ENCODE results near the gene LHPP.

The LHPP gene

GRCh38 chr10:124520558-124521428, 59.2 kb downstream of the LHPP start:
- Histone ChIP-seq H3K4me2 (no peak overlapping the region), H3K27ac (no peak overlapping the region), H4K20me1 (ENCODE audit: insufficient read depth) (no peaks in the 10 kb centered on the region), H3K36me3 (ENCODE audit: insufficient read depth) (no peaks in the 10 kb centered on the region), H3K9ac (no peak overlapping the region), H3K79me2 (ENCODE audit: insufficient read depth, low read depth) (no peaks in the 10 kb centered on the region), H2AFZ (ENCODE audit: low read depth) (no peak overlapping the region), H3K4me3 (IDR thresholded peaks at IDR 0.05; ENCODE audit: insufficient read depth, low read depth, low read length) (no peak overlapping the region), H3K27me3 (ENCODE audit: insufficient read depth, low read depth) (no peaks in the 10 kb centered on the region), H3K4me1 (ENCODE audit: low read depth, poor library complexity, severe bottlenecking) (no peaks in the 10 kb centered on the region)
- TF ChIP-seq CTCF (conservative IDR thresholded peaks at IDR 0.05; ENCODE audit: low read depth, low read length), result no peak

GRCh38 chr10:124521429-124521871, 59.8 kb downstream of the LHPP start:
- H3K4me3 ChIP-seq (IDR thresholded peaks at IDR 0.05; ENCODE audit: insufficient read depth, low read depth, low read length), result no peak overlapping the region
- no peak overlapping the region for H3K27ac ChIP-seq
- no peaks in the 10 kb centered on the region for H3K27me3 ChIP-seq (ENCODE audit: insufficient read depth, low read depth)
- H3K36me3 ChIP-seq (ENCODE audit: insufficient read depth), result no peaks in the 10 kb centered on the region
- no peak for TF ChIP-seq CTCF (conservative IDR thresholded peaks at IDR 0.05; ENCODE audit: low read depth, low read length)
- H3K79me2 ChIP-seq (ENCODE audit: insufficient read depth, low read depth), result no peaks in the 10 kb centered on the region
- H3K4me2 ChIP-seq, result no peak overlapping the region
- no peaks in the 10 kb centered on the region for H3K4me1 ChIP-seq (ENCODE audit: low read depth, poor library complexity, severe bottlenecking)
- H4K20me1 ChIP-seq (ENCODE audit: insufficient read depth), result no peaks in the 10 kb centered on the region
- H3K9ac ChIP-seq, result no peak overlapping the region
- no peak overlapping the region for H2AFZ ChIP-seq (ENCODE audit: low read depth)

GRCh38 chr10:124522131-124522932, 60.7 kb downstream of the LHPP start:
- no peak overlapping the region for H3K4me3 ChIP-seq (IDR thresholded peaks at IDR 0.05; ENCODE audit: insufficient read depth, low read depth, low read length)
- no peak overlapping the region for H2AFZ ChIP-seq (ENCODE audit: low read depth)
- H3K79me2 ChIP-seq (ENCODE audit: insufficient read depth, low read depth), result no peaks in the 10 kb centered on the region
- H3K4me1 ChIP-seq (ENCODE audit: low read depth, poor library complexity, severe bottlenecking), result no peaks in the 10 kb centered on the region
- H3K9ac ChIP-seq, result no peak overlapping the region
- no peaks in the 10 kb centered on the region for H4K20me1 ChIP-seq (ENCODE audit: insufficient read depth)
- no peak overlapping the region for H3K4me2 ChIP-seq
- no peak for TF ChIP-seq CTCF (conservative IDR thresholded peaks at IDR 0.05; ENCODE audit: low read depth, low read length)
- H3K36me3 ChIP-seq (ENCODE audit: insufficient read depth), result no peaks in the 10 kb centered on the region
- no peak overlapping the region for H3K27ac ChIP-seq
- no peaks in the 10 kb centered on the region for H3K27me3 ChIP-seq (ENCODE audit: insufficient read depth, low read depth)

- H3K9ac ChIP-seq, result no peak overlapping the region
- no peak for TF ChIP-seq CTCF (conservative IDR thresholded peaks at IDR 0.05; ENCODE audit: low read depth, low read length)
- no peak overlapping the region for H2AFZ ChIP-seq (ENCODE audit: low read depth)
- H3K27me3 ChIP-seq (ENCODE audit: insufficient read depth, low read depth), result no peaks in the 10 kb centered on the region
- H3K79me2 ChIP-seq (ENCODE audit: insufficient read depth, low read depth), result no peaks in the 10 kb centered on the region
- H3K36me3 ChIP-seq (ENCODE audit: insufficient read depth), result no peaks in the 10 kb centered on the region
- H3K4me2 ChIP-seq, result no peak overlapping the region
- H3K4me3 ChIP-seq (IDR thresholded peaks at IDR 0.05; ENCODE audit: insufficient read depth, low read depth, low read length), result no peak overlapping the region
- H3K27ac ChIP-seq, result no peak overlapping the region
- H4K20me1 ChIP-seq (ENCODE audit: insufficient read depth), result no peaks in the 10 kb centered on the region
- H3K4me1 ChIP-seq (ENCODE audit: low read depth, poor library complexity, severe bottlenecking), result no peaks in the 10 kb centered on the region
These were observed 61.6 kb downstream of the LHPP start for GRCh38 chr10:124522933-124523871.
